Measurements from ENCODE around the gene NIPAL3.

The NIPAL3 gene

GRCh38 chr1:24493785-24494184, 78.2 kb downstream of the NIPAL3 start:
- no peaks in the 10 kb centered on the region for H3K27me3 ChIP-seq (ENCODE audit: insufficient read depth, low read length)
- H3K18ac ChIP-seq (ENCODE audit: low read length) = no peak overlapping the region
- H4K91ac ChIP-seq (ENCODE audit: low read depth, low read length) = no peak overlapping the region
- no peak overlapping the region for H3K27ac ChIP-seq (ENCODE audit: low read depth, low read length)
- no peak overlapping the region for H3K9ac ChIP-seq (ENCODE audit: low read length)
- H3K4me2 ChIP-seq (ENCODE audit: low read length) = no peak overlapping the region
- H3K36me3 ChIP-seq (ENCODE audit: control insufficient read depth in 1 of 2, insufficient read depth in 2 of 2, low read length in 2 of 2) = no peaks in the 10 kb centered on the region
- H4K8ac ChIP-seq (ENCODE audit: low read depth, low read length) = no peak overlapping the region
- no peak overlapping the region for H2AFZ ChIP-seq (ENCODE audit: insufficient read depth, low read length, poor library complexity)
- no peak overlapping the region for H2BK12ac ChIP-seq (ENCODE audit: low read length)
- H2AK5ac ChIP-seq (ENCODE audit: low read length) = no peak overlapping the region
- no peak overlapping the region for H3K14ac ChIP-seq (ENCODE audit: low read length)
- WGBS (ENCODE audit: extremely low coverage, insufficient coverage, insufficient read length) = no CpG with 5 or more reads among the region's 3 CpGs
- no peaks in the 10 kb centered on the region for H3K79me1 ChIP-seq (ENCODE audit: low read length)
- H2BK5ac ChIP-seq (ENCODE audit: low read depth, low read length, poor library complexity) = no peak overlapping the region
- H3K4me3 ChIP-seq (ENCODE audit: low read depth, low read length) = no peak overlapping the region
- H3K23ac ChIP-seq (ENCODE audit: low read length) = no peak overlapping the region
- H3K9me3 ChIP-seq (ENCODE audit: insufficient read depth, low read depth, low read length) = peaks cover 12% of the 10 kb centered on the region
- H3K79me2 ChIP-seq (ENCODE audit: control insufficient read depth, insufficient read depth, low read length, poor library complexity) = no peaks in the 10 kb centered on the region
- no peak overlapping the region for H3K4ac ChIP-seq (ENCODE audit: low read depth, low read length)
- H2BK120ac ChIP-seq (ENCODE audit: insufficient read depth, low read length, poor library complexity) = no peak overlapping the region
- no peaks in the 10 kb centered on the region for H3K4me1 ChIP-seq (ENCODE audit: control insufficient read depth in 1 of 2, insufficient read depth in 2 of 2, low read length in 2 of 2)
- no peak for DNase-seq
- no peak overlapping the region for H4K12ac ChIP-seq (ENCODE audit: low read depth, low read length)

DNA sequence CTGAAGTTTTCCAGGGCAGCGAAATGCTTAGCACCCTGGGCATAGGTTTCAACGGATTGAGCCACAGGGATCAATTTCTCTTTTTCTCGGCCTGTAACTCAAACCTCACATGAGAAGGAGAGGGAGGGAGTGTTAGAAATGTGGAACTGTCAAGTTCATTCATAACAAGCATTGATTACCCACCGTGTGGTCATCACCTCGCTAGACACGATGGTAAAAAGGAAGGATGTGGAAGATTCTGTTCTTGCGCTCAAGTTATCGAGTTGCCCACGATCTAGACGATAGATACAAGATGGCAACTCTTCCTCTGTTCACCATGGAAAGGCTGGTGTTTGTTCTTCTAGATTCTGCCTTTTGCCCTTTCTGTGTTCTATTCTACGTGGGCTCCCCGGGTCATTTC, 83.0 kb downstream of the NIPAL3 start:
- H3K18ac ChIP-seq (ENCODE audit: low read length) = no peak overlapping the region
- peaks cover 6% of the 10 kb centered on the region for H3K79me2 ChIP-seq (ENCODE audit: control insufficient read depth, insufficient read depth, low read length, poor library complexity)
- no peak overlapping the region for H3K23ac ChIP-seq (ENCODE audit: low read length)
- H3K79me1 ChIP-seq (ENCODE audit: low read length) = peaks cover 12% of the 10 kb centered on the region
- no peaks in the 10 kb centered on the region for H3K27me3 ChIP-seq (ENCODE audit: insufficient read depth, low read length)
- H2AFZ ChIP-seq (ENCODE audit: insufficient read depth, low read length, poor library complexity) = no peak overlapping the region
- no peak overlapping the region for H3K27ac ChIP-seq (ENCODE audit: low read depth, low read length)
- H2BK5ac ChIP-seq (ENCODE audit: low read depth, low read length, poor library complexity) = no peak overlapping the region
- H3K14ac ChIP-seq (ENCODE audit: low read length) = no peak overlapping the region
- H2BK120ac ChIP-seq (ENCODE audit: insufficient read depth, low read length, poor library complexity) = no peak overlapping the region
- no peaks in the 10 kb centered on the region for H3K36me3 ChIP-seq (ENCODE audit: control insufficient read depth in 1 of 2, insufficient read depth in 2 of 2, low read length in 2 of 2)
- H2BK12ac ChIP-seq (ENCODE audit: low read length) = no peak overlapping the region
- no peak overlapping the region for H3K4ac ChIP-seq (ENCODE audit: low read depth, low read length)
- no peak overlapping the region for H3K4me2 ChIP-seq (ENCODE audit: low read length)
- no peak for DNase-seq
- H3K9ac ChIP-seq (ENCODE audit: low read length) = no peak overlapping the region
- H4K8ac ChIP-seq (ENCODE audit: low read depth, low read length) = no peak overlapping the region
- H4K12ac ChIP-seq (ENCODE audit: low read depth, low read length) = no peak overlapping the region
- H3K4me3 ChIP-seq (ENCODE audit: low read depth, low read length) = no peak overlapping the region
- WGBS (ENCODE audit: extremely low coverage, insufficient coverage, insufficient read length) = no CpG with 5 or more reads among the region's 12 CpGs
- H3K9me3 ChIP-seq (ENCODE audit: insufficient read depth, low read depth, low read length) = no peaks in the 10 kb centered on the region
- H2AK5ac ChIP-seq (ENCODE audit: low read length) = no peak overlapping the region
- no peak overlapping the region for H4K91ac ChIP-seq (ENCODE audit: low read depth, low read length)
- peaks cover 4 to 7% of the 10 kb centered on the region in 2 experiments for H3K4me1 ChIP-seq (ENCODE audit: control insufficient read depth in 1 of 2, insufficient read depth in 2 of 2, low read length in 2 of 2)

DNA sequence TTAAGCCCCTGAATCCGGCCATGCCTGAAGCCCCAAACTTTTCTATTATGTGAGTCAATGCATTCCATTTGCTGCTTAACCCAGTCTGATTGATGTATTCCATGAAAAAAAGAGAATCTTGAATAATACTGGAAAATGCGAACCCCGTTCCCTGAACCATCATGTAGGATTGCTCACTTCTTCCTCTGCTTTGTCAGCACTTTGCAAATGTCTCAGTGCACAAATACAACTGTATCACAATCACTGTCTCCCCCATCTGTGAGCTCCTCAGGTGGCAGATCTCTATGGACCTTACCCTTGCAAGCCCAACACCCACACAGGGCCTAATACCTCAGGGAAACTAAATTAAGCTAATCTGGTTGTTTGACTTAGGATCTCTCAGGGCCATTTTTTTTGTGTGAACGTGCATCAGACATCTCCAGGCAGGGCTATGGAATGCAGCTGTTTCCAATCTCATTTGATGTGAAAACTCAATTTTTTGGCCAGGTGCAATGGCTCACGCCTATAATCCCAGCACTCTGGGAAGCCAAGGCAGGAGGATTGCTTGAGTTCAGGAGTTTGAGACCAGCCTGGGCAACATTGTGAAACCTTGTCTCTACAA, 84.9 kb downstream of the NIPAL3 start:
- Histone ChIP-seq H3K27me3 (ENCODE audit: insufficient read depth, low read length) (no peaks in the 10 kb centered on the region), H3K36me3 (ENCODE audit: control insufficient read depth in 1 of 2, insufficient read depth in 2 of 2, low read length in 2 of 2) (no peaks in the 10 kb centered on the region), H3K79me1 (ENCODE audit: low read length) (peaks cover 12% of the 10 kb centered on the region), H3K14ac (ENCODE audit: low read length) (no peak overlapping the region), H4K91ac (ENCODE audit: low read depth, low read length) (no peak overlapping the region), H2BK12ac (ENCODE audit: low read length) (no peak overlapping the region), H3K4me1 (ENCODE audit: control insufficient read depth in 1 of 2, insufficient read depth in 2 of 2, low read length in 2 of 2) (peaks cover 4 to 7% of the 10 kb centered on the region in 2 experiments), H3K79me2 (ENCODE audit: control insufficient read depth, insufficient read depth, low read length, poor library complexity) (peaks cover 6% of the 10 kb centered on the region), H3K4me2 (ENCODE audit: low read length) (no peak overlapping the region), H2BK120ac (ENCODE audit: insufficient read depth, low read length, poor library complexity) (no peak overlapping the region), H2AFZ (ENCODE audit: insufficient read depth, low read length, poor library complexity) (no peak overlapping the region), H3K4me3 (ENCODE audit: low read depth, low read length) (no peak overlapping the region), H4K12ac (ENCODE audit: low read depth, low read length) (no peak overlapping the region), H3K23ac (ENCODE audit: low read length) (no peak overlapping the region), H3K18ac (ENCODE audit: low read length) (no peak overlapping the region), H3K9ac (ENCODE audit: low read length) (no peak overlapping the region), H3K27ac (ENCODE audit: low read depth, low read length) (no peak overlapping the region), H2AK5ac (ENCODE audit: low read length) (no peak overlapping the region), H4K8ac (ENCODE audit: low read depth, low read length) (no peak overlapping the region), H3K9me3 (ENCODE audit: insufficient read depth, low read depth, low read length) (no peaks in the 10 kb centered on the region), H2BK5ac (ENCODE audit: low read depth, low read length, poor library complexity) (no peak overlapping the region), H3K4ac (ENCODE audit: low read depth, low read length) (no peak overlapping the region)
- DNase-seq = no peak
- no CpG with 5 or more reads among the region's 5 CpGs for WGBS (ENCODE audit: extremely low coverage, insufficient coverage, insufficient read length)

GRCh38 chr1:24501371-24502064, 85.9 kb downstream of the NIPAL3 start:
- Histone ChIP-seq H3K23ac (ENCODE audit: low read length) (no peak overlapping the region), H3K79me1 (ENCODE audit: low read length) (peaks cover 12% of the 10 kb centered on the region), H3K9ac (ENCODE audit: low read length) (peak overlapping the region; percentile 5), H2BK120ac (ENCODE audit: insufficient read depth, low read length, poor library complexity) (no peak overlapping the region), H3K4ac (ENCODE audit: low read depth, low read length) (no peak overlapping the region), H3K18ac (ENCODE audit: low read length) (no peak overlapping the region), H3K79me2 (ENCODE audit: control insufficient read depth, insufficient read depth, low read length, poor library complexity) (peaks cover 6% of the 10 kb centered on the region), H2AFZ (ENCODE audit: insufficient read depth, low read length, poor library complexity) (no peak overlapping the region), H2BK12ac (ENCODE audit: low read length) (no peak overlapping the region), H3K14ac (ENCODE audit: low read length) (peak overlapping the region; percentile 42), H3K27ac (ENCODE audit: low read depth, low read length) (peak overlapping the region; percentile 76), H3K36me3 (ENCODE audit: control insufficient read depth in 1 of 2, insufficient read depth in 2 of 2, low read length in 2 of 2) (no peaks in the 10 kb centered on the region), H2BK5ac (ENCODE audit: low read depth, low read length, poor library complexity) (no peak overlapping the region), H4K8ac (ENCODE audit: low read depth, low read length) (peak overlapping the region; percentile 43), H3K9me3 (ENCODE audit: insufficient read depth, low read depth, low read length) (no peaks in the 10 kb centered on the region), H4K12ac (ENCODE audit: low read depth, low read length) (no peak overlapping the region), H2AK5ac (ENCODE audit: low read length) (no peak overlapping the region), H3K4me3 (ENCODE audit: low read depth, low read length) (no peak overlapping the region), H4K91ac (ENCODE audit: low read depth, low read length) (peak overlapping the region; percentile 48), H3K4me1 (ENCODE audit: control insufficient read depth in 1 of 2, insufficient read depth in 2 of 2, low read length in 2 of 2) (peaks cover 4 to 7% of the 10 kb centered on the region in 2 experiments), H3K27me3 (ENCODE audit: insufficient read depth, low read length) (no peaks in the 10 kb centered on the region), H3K4me2 (ENCODE audit: low read length) (peak overlapping the region; percentile 91)
- WGBS (ENCODE audit: extremely low coverage, insufficient coverage, insufficient read length) = no CpG with 5 or more reads among the region's 16 CpGs
- peak; percentile 60 to 68 for DNase-seq
